Gastrocnemius medialis (tissue), 4 donors: Measurements from ENCODE around the gene NOS1AP.

Source experiments
- POLR2A ChIP-seq, 2 donors: fragments of 450-650 bp; IDR thresholded peaks; one replicate each; pipeline ENCODE4 v1.6.1; 2017; ENCODE audit warnings: antibody characterized with exemption in 2 of 2, mild to moderate bottlenecking in 2 of 2, moderate library complexity in 2 of 2
- TF ChIP-seq, protein P1 (sequence below), 5 experiments: fragments of 450-650 bp in 3 of 5; fragments of 200-600 bp in 2 of 5; sonication (generic) in 2 of 5; IDR thresholded peaks in 4 of 5; conservative IDR thresholded peaks in 1 of 5; 1 replicate in 4 of 5; 2 replicates in 1 of 5; pipeline ENCODE4 v1.5.1; 2016 to 2019; ENCODE audit warnings: antibody characterized with exemption in 5 of 5, mild to moderate bottlenecking in 3 of 5, moderate library complexity in 3 of 5

DNA sequence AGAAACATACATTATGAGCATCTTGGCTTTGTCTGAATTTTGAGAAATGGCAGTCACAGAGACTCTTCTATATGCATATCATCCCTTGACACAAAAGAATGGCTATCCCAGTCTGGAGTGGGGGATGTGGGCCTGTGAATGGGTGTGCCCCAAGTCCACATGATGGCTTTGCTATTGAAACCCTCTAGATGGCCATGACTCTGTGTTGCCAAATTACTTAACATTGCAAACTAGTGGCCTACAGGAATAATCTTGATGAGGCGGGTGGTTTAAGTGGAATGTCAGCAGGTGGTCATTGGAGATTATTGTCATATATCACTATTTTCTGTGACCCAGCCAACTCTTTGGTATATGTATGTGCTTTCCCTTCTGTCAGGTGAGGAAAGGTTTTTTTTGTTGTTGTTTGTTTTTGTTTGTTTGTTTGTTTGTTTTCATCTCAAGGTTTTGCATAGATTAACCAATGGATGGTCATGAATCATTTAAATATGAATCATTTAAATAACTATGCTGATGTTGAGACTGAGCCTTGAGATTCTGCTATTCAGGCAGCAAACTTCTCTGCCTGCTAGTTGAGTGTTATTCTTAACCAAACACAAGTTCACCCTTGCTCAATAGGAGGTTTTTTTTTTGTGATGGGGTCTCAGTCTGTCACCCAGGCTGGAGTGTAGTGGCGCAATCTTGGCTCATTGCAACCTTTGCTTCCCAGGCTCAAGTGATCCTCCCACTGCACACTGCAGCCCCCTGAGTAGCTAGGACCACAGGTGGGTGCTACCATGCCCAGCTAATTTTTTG is 103.0 kb downstream of the NOS1AP start:
- TF ChIP-seq, protein P1, sequence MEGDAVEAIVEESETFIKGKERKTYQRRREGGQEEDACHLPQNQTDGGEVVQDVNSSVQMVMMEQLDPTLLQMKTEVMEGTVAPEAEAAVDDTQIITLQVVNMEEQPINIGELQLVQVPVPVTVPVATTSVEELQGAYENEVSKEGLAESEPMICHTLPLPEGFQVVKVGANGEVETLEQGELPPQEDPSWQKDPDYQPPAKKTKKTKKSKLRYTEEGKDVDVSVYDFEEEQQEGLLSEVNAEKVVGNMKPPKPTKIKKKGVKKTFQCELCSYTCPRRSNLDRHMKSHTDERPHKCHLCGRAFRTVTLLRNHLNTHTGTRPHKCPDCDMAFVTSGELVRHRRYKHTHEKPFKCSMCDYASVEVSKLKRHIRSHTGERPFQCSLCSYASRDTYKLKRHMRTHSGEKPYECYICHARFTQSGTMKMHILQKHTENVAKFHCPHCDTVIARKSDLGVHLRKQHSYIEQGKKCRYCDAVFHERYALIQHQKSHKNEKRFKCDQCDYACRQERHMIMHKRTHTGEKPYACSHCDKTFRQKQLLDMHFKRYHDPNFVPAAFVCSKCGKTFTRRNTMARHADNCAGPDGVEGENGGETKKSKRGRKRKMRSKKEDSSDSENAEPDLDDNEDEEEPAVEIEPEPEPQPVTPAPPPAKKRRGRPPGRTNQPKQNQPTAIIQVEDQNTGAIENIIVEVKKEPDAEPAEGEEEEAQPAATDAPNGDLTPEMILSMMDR (IDR thresholded peaks at IDR 0.05 in 4 of 5, conservative IDR thresholded peaks at IDR 0.05 in 1 of 5) = no peak
- no peak for TF ChIP-seq POLR2A (IDR thresholded peaks at IDR 0.05)
